ENCODE results near the gene FCRL5.
"Not testable (repeated sequence)": the region's sequence is repeated elsewhere in the genome, so short reads cannot be mapped to it uniquely, and the experiment has no call there.

The FCRL5 gene

GRCh38 chr1:157551694-157552693 lies at the start of gene FCRL5:
Gene FCRL5, minus strand, starts transcription at chr1:157552515. Its CDS starts 153 bp downstream, at chr1:157552362.
- no peak for DNase-seq (ENCODE audit: low read depth)
- no peak within 1 kb of the TSS for H3K4me3 ChIP-seq (ENCODE audit: low read depth, low read length)

GRCh38 chr1:157600236-157600635 lies 47.9 kb upstream of the FCRL5 start:
- DNase-seq (ENCODE audit: low read depth) = no peak
- H3K4me3 ChIP-seq (ENCODE audit: low read depth, low read length) = no peak overlapping the region

- DNase-seq (ENCODE audit: low read depth) = no peak
- H3K4me3 ChIP-seq (ENCODE audit: low read depth, low read length) = no peak within 1 kb of the TSS
Observed at GRCh38 chr1:157597959-157598667, 45.8 kb upstream of the FCRL5 start, which contains the start of gene FCRL4. Gene FCRL4, minus strand, starts transcription at chr1:157598085. Its CDS starts 141 bp downstream, at chr1:157597944.

GRCh38 chr1:157596384-157596783 lies 44.1 kb upstream of the FCRL5 start:
- H3K4me3 ChIP-seq (ENCODE audit: low read depth, low read length) = no peak overlapping the region
- no peak for DNase-seq (ENCODE audit: low read depth)

- DNase-seq (ENCODE audit: low read depth) = no peak
- H3K4me3 ChIP-seq (ENCODE audit: low read depth, low read length) = no peak overlapping the region
Observed at GRCh38 chr1:157595356-157595755, 43.0 kb upstream of the FCRL5 start.

- DNase-seq (ENCODE audit: low read depth) = no peak
- H3K4me3 ChIP-seq (ENCODE audit: low read depth, low read length) = no peak overlapping the region
Observed at GRCh38 chr1:157585984-157586383, 33.7 kb upstream of the FCRL5 start.

- no peak overlapping the region for H3K4me3 ChIP-seq (ENCODE audit: low read depth, low read length)
- no peak for DNase-seq (ENCODE audit: low read depth)
Observed at GRCh38 chr1:157584503-157584902, 32.2 kb upstream of the FCRL5 start.

GRCh38 chr1:157580828-157581210 lies 28.5 kb upstream of the FCRL5 start:
- DNase-seq (ENCODE audit: low read depth) = no peak
- no peak overlapping the region for H3K4me3 ChIP-seq (ENCODE audit: low read depth, low read length)

GRCh38 chr1:157580179-157580827 lies 28.0 kb upstream of the FCRL5 start:
- H3K4me3 ChIP-seq (ENCODE audit: low read depth, low read length) = no peak overlapping the region
- peak; percentile 8 for DNase-seq (ENCODE audit: low read depth)

GRCh38 chr1:157577420-157577819 lies 25.1 kb upstream of the FCRL5 start:
- no peak overlapping the region for H3K4me3 ChIP-seq (ENCODE audit: low read depth, low read length)
- DNase-seq (ENCODE audit: low read depth) = no peak

- no peak for DNase-seq (ENCODE audit: low read depth)
- no peak overlapping the region for H3K4me3 ChIP-seq (ENCODE audit: low read depth, low read length)
Observed at GRCh38 chr1:157575744-157576143, 23.4 kb upstream of the FCRL5 start.

- no peak overlapping the region for H3K4me3 ChIP-seq (ENCODE audit: low read depth, low read length)
- no peak for DNase-seq (ENCODE audit: low read depth)
Observed at GRCh38 chr1:157574836-157575235, 22.5 kb upstream of the FCRL5 start.

GRCh38 chr1:157566484-157567300 lies 14.4 kb upstream of the FCRL5 start:
- no peak for DNase-seq (ENCODE audit: low read depth)
- H3K4me3 ChIP-seq (ENCODE audit: low read depth, low read length) = no peak overlapping the region

- DNase-seq (ENCODE audit: low read depth) = no peak
- H3K4me3 ChIP-seq (ENCODE audit: low read depth, low read length) = no peak overlapping the region
Observed at GRCh38 chr1:157562515-157562914, 10.2 kb upstream of the FCRL5 start.

GRCh38 chr1:157558119-157558518 lies 5.8 kb upstream of the FCRL5 start:
- no peak for DNase-seq (ENCODE audit: low read depth)
- H3K4me3 ChIP-seq (ENCODE audit: low read depth, low read length) = no peak overlapping the region

GRCh38 chr1:157548081-157548480 lies 4.2 kb downstream of the FCRL5 start:
- DNase-seq (ENCODE audit: low read depth) = not testable (repeated sequence)

GRCh38 chr1:157542676-157543075 lies 9.6 kb downstream of the FCRL5 start:
- DNase-seq (ENCODE audit: low read depth) = no peak

More at GRCh38 chr1:157548081-157548480, 4.2 kb downstream of the FCRL5 start:
- not testable (repeated sequence) for H3K4me3 ChIP-seq (ENCODE audit: low read depth, low read length)

GRCh38 chr1:157540852-157541251 lies 11.5 kb downstream of the FCRL5 start:
- DNase-seq (ENCODE audit: low read depth) = no peak
- H3K4me3 ChIP-seq (ENCODE audit: low read depth, low read length) = no peak overlapping the region

More at GRCh38 chr1:157542676-157543075, 9.6 kb downstream of the FCRL5 start:
- no peak overlapping the region for H3K4me3 ChIP-seq (ENCODE audit: low read depth, low read length)

GRCh38 chr1:157540160-157540748 lies 12.1 kb downstream of the FCRL5 start:
- H3K4me3 ChIP-seq (ENCODE audit: low read depth, low read length) = no peak overlapping the region
- no peak for DNase-seq (ENCODE audit: low read depth)

Measured in skeletal muscle cell (primary cell).